BE2C (cell line): ENCODE results near the gene TNFRSF12A.

Experiments used
- DNase-seq: peaks from one replicate; pipeline ENCODE4 v3.0.0-alpha.2; 2020
- H3K27me3 ChIP-seq: fragments of 250-450 bp; sonication (Bioruptor Pico); 2 replicates; pipeline ENCODE4 v1.5.1; 2020; ENCODE audit warnings: mild to moderate bottlenecking
- H3K36me3 ChIP-seq: fragments of 250-450 bp; sonication (Bioruptor Pico); 2 replicates; pipeline ENCODE4 v1.5.1; 2020; ENCODE audit warnings: mild to moderate bottlenecking
- H3K4me1 ChIP-seq: fragments of 250-450 bp; sonication (Bioruptor Pico); 2 replicates; pipeline ENCODE4 v1.5.1; 2020
- H3K4me3 ChIP-seq: 2 replicates; pipeline ENCODE4 v1.5.1; 2011; ENCODE audit warnings: low read depth, low read length
- H3K9me3 ChIP-seq: fragments of 250-450 bp; sonication (Bioruptor Pico); 2 replicates; pipeline ENCODE4 v1.5.1; 2020
- CTCF ChIP-seq: IDR thresholded peaks from 2 replicates; pipeline ENCODE4 v1.5.1; 2012; ENCODE audit warnings: mild to moderate bottlenecking, low read depth, low read length

The TNFRSF12A gene

GRCh38 chr16:2999929-3000328 is 20.2 kb upstream of the TNFRSF12A start:
- no peak for DNase-seq
- TF ChIP-seq CTCF: no peak
- Histone ChIP-seq H3K27me3 (peaks cover 2% of the 10 kb centered on the region; the same call in 1 of the 2 replicates), H3K9me3 (no peaks in the 10 kb centered on the region), H3K36me3 (no peaks in the 10 kb centered on the region), H3K4me1 (no peaks in the 10 kb centered on the region), H3K4me3 (no peak overlapping the region)

DNA sequence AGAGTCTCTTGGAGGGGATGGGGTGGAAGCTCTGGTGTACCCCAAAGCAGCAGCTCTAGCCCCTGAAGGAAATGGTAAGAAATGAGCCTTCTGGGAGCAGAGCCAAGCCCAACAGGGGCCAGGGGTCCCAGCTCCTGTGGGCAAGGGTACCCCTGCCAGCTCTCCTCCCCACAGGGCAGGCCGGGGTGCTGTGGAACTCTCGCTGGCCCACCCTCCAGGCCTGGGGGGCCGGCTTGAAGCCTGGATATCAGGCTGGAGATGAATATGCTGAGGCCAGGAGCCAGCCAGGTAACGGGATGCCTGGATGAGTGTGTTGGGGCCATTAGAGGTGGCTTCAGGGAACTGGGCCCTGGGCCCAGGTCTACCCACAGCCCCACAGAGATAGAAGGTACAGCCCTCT is 19.6 kb upstream of the TNFRSF12A start:
- no peak overlapping the region for H3K4me3 ChIP-seq
- H3K36me3 ChIP-seq: no peaks in the 10 kb centered on the region
- DNase-seq: no peak
- TF ChIP-seq CTCF: no peak
- H3K27me3 ChIP-seq: peaks cover 3% of the 10 kb centered on the region; the same call in 1 of the 2 replicates
- no peaks in the 10 kb centered on the region for H3K4me1 ChIP-seq
- no peaks in the 10 kb centered on the region for H3K9me3 ChIP-seq

DNA sequence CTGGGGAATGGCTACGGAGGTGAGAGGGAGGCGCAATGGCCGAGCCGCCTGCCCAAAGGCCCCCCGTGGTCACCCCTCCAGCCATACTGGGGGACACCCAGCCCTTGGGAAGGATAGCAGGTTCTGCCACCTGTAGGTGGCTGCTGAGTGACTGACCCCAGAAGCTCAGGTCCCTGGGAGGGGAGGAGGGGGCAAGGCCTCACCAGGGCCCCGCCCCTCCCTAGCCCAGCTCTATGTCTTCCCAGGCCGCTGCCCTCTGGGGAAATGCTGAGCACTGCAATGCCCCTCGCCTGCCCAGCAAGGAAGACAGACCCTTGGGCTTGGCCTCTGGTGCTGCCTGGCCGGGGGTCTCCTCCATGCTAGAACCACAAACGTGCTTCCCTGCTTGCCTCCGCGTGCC is 18.9 kb upstream of the TNFRSF12A start:
- Histone ChIP-seq H3K27me3 (peaks cover 3% of the 10 kb centered on the region; the same call in 1 of the 2 replicates), H3K4me3 (no peak overlapping the region)
- TF ChIP-seq CTCF: no peak

DNA sequence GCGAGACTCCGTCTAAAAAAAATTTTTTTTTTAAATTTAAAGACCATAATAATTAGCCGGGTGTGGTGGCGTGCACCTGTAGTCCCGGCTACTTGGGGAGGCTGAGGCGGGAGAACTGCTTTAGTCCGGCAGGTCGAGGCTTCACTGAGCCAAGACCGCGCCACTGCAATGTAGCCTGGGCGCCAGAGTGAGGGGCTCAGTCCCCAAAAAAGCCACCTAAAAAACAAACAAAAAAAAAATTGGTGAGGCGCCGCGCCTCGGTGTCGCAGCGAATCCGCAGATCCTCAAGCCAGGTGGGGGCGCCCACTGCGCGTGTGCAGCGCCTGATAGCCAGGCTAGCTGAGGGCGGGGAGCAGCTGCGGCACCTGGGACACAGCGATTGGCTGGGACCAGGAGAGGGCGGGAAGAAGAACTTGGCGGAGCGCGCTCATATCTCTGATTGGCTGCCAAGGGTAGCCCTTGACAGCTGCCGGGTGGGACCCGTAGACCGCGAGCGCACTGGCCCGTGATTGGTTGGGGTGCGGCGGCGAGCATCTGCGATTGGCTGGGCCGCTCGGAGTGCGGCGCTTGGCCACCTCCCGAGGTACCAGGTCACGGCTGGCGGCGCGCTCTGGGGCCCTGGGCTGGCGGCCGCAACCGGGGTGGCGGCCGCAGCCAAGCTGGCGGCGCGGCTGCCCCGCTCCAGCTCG is 16.4 kb upstream of the TNFRSF12A start:
- no peaks in the 10 kb centered on the region for H3K36me3 ChIP-seq
- no peak overlapping the region for H3K4me3 ChIP-seq
- no peaks in the 10 kb centered on the region for H3K9me3 ChIP-seq
- H3K4me1 ChIP-seq: no peaks in the 10 kb centered on the region
- H3K27me3 ChIP-seq: peaks cover 3% of the 10 kb centered on the region; the same call in 1 of the 2 replicates
- TF ChIP-seq CTCF: peak; percentile 58
- DNase-seq: peak; percentile 99

More for the DNA sequence above, 18.9 kb upstream of the TNFRSF12A start:
- Histone ChIP-seq H3K9me3 (no peaks in the 10 kb centered on the region), H3K36me3 (no peaks in the 10 kb centered on the region), H3K4me1 (no peaks in the 10 kb centered on the region)
- DNase-seq: no peak

DNA sequence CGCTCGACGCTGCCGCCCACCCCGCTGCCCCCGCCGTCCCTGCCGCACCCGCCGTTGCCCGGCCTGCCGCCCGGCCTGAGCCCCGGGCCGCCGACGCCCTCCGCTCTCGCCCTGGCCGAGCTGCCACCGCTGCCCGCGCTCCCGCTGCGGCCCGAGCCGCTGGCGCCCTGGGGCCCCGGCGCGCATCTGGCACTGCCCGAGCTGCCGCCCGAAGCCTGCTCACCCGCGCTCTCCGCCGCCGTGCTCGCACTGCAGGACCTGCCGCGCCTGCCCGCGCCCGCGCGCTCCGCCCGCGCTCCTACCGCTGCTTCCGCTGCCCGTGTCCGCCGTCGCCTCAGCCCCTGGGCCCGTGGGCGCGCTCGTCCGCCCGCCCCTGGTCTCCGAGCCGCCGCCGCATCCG is 15.8 kb upstream of the TNFRSF12A start:
- H3K36me3 ChIP-seq: no peaks in the 10 kb centered on the region
- DNase-seq: no peak
- no peak for TF ChIP-seq CTCF
- H3K27me3 ChIP-seq: peaks cover 3% of the 10 kb centered on the region; the same call in 1 of the 2 replicates
- H3K4me1 ChIP-seq: no peaks in the 10 kb centered on the region
- no peak overlapping the region for H3K4me3 ChIP-seq
- H3K9me3 ChIP-seq: no peaks in the 10 kb centered on the region

GRCh38 chr16:3004781-3005284 is 15.3 kb upstream of the TNFRSF12A start:
- H3K4me1 ChIP-seq: no peaks in the 10 kb centered on the region
- H3K36me3 ChIP-seq: no peaks in the 10 kb centered on the region
- DNase-seq: no peak
- H3K9me3 ChIP-seq: no peaks in the 10 kb centered on the region
- no peak for TF ChIP-seq CTCF
- peaks cover 3% of the 10 kb centered on the region; the same call in 1 of the 2 replicates for H3K27me3 ChIP-seq
- peak overlapping the region; percentile 54 for H3K4me3 ChIP-seq
